ENCODE results near the gene PIGS. TPM values are rescaled to one million over a fixed set of nuclear protein-coding genes. Genes with fewer than 3 reads are reported as not detected.
"Not testable (repeated sequence)": the region's sequence is repeated elsewhere in the genome, so short reads cannot be mapped to it uniquely, and the experiment has no call there.

PIGS gene
- total RNA-seq, 1 donor from 2014 or later, result 56.6 TPM

DNA sequence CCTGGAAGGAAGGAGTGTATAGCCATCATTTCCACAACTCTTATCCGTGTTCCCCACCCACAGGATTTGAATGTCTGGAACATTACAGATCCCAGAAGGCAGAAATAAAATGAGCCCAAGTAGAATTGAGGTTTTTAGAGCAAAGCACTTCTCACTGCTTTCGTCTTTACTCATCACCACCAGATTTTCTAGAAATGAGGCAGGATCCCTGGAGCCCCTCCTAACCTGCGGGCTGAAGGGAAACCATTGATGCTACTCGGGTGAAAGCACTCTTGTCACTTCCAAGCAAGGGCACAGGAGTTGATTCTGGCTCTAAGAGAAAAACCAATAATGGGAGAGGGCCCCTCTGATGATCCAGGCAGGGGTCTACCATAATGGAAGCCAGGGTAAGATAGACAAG, 8.2 kb upstream of the PIGS start:
- DNase-seq (ENCODE audit: low read depth, low spot score), result no peak

DNA sequence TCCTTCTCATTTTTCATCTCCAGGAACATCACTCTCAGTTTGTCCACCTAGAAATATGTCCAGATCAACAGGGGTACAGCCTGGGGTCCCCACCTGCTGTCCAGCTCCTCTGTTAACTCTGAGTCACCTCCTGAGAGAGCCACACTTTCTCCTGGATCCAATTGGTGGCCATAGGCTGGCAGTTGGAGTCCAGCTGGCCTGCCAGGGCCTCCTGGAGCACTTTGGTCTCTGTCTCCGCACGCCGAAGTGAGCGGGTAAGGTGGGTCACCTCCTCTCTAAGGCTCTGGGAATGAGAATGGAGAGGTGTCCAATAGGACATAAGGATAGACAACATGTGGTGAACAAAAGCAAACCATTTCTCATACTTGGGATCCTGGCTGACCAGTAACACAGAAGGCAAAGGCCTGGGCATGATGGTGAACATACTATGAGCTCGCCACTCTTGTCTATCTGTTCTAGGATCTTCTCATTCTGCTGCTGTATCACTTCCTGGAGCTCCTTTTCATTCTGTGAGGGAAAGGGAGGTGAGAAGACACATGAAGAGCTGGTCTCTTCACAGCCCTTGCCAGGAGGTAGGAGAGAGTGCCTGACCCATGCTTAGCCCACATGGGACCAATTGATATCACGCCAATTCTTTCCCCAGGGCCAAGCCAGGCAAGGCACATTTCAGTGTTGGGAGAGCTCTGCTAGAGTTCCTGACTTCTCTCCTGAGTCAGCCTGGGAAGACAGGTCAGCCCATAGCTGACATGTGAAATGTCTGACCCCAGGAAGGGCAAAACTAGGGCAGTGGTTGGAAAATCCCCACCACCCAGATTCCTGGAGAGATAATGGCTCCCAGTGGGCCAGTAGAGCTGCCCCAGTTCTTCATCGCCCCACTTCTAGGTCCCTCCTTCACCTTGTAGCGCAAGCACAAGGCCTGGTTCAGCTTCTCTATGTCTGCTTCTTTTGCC, 7.2 kb upstream of the PIGS start:
- DNase-seq (ENCODE audit: low read depth, low spot score), result no peak

DNA sequence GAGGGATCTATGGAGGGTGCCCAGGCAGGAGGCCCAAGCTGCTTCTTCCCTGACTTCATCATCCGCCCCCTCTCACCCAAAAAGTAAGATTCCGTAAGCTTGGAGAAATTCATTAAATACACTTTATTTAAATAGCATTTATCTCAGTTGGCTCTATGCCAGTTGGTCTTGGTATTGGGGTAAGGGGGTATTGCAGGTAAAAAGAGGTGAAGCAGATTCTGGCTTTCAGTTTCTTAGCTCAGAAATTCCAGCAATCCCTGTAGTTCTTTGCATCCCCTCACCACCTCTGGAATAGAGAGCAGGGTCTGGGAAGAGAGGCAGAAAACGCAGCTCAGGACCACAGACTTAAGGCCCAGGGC, 6.1 kb upstream of the PIGS start:
- no peak for DNase-seq (ENCODE audit: low read depth, low spot score)

DNA sequence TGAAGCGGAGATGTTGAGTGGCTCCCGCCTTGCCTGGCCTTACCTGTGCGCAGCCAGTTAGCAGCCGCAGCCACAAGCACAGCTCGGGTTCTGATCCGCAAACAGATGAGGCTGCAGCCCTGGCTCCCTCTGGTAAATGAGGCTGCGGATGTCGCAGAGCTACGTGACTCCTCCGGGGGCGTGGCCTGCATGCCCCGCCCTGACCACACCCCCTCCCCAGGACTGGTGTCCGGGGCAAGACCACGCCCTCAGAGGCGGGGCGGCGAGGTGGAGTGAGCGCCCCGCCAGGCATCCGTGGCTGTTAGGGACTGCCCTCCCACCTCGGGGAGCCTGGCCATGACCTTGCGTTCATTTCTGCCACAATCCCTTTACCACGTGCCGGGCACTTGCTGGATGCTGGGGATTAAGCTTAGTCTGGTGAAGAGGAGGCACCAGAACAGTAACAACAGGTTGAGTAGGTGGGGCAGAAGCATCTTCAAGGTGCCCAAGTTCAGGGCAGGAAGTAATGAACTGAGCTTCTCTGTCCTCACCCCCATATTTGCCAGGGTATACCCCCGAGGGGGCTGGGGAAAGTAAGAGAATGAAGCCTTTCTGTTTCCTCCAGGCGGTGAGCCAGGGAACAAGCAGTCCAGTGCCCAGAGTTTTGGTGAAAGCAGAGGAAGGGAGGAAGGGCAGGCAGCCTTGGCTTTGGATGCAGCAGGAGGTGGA, 5.6 kb upstream of the PIGS start, which contains the start of gene ALDOC:
Gene ALDOC (minus strand): TSS at position 138 of the 708 bp plus-strand sequence. CDS start 1,363 bp downstream, outside the sequence.
- DNase-seq (ENCODE audit: low read depth, low spot score), result peak; percentile 63

DNA sequence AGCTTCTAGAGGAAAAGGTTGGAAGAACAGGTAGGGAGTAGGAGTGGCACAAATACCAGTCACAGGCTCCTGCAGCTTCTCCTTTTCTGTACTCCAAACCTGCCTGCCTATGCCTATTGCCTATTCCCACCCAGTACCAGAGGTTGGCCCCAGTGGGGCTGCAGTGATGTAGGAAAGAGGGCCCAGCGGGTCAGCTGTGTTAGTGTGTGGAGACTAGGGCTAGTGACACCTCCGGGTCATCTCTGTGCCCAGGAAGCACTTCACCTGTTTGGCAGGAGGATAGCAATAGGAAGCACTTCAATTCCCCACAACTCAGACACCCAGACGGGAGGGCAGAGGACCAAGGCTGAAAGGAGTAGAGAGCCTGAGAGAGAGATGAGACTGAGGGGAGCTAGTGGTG, 4.7 kb upstream of the PIGS start:
- not testable (repeated sequence) for DNase-seq (ENCODE audit: low read depth, low spot score)

DNA sequence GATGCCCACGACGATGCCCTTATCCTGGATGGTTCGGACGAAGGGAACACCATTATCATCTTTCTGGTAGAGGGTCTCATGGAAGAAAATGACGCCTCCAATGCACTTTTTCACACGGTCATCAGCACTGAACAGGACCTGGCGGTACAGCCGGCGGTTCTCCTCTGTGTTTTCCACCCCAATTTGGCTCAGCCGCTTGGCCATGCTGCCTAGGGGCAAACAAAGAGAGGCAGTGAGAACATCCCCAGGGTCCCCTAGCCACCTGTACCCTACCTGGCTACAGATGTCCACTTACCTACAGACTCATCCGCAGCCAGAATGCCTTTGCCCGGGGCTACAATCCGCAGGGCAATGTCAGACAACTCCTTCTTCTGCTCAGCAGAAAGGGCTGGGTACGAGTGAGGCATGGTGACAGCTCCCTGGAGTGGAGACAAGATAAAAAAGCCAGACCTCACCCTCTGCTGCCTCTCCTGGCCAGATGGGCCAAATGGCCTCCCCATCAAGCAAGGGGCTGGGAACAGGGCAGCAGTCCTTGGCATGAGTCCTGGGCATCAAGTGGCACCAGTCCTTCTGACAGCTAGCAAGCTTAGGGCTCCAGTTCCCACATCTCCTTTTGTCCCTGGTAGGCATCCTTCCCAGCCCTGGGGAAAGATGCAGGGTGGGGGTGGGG, 3.9 kb upstream of the PIGS start:
- DNase-seq (ENCODE audit: low read depth, low spot score), result no peak

DNA sequence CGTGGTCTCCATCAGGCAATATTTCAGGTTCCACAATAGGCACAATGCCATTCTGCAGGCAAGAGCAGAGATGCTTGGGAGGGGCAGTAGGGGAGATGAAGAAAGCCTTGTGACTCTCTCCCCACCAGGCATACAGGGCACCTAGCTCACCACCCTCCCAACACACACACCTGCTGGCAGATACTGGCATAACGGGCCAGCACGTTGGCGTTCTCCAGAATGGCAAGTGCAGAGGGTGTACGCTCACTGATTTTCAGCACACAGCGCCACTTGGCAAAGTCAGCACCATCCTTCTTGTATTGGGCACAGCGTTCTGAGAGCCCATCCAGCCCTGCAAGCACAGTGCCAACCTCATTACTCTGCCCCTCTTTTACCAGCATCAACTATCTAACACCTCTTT, 3.2 kb upstream of the PIGS start:
- no peak for DNase-seq (ENCODE audit: low read depth, low spot score)

DNA sequence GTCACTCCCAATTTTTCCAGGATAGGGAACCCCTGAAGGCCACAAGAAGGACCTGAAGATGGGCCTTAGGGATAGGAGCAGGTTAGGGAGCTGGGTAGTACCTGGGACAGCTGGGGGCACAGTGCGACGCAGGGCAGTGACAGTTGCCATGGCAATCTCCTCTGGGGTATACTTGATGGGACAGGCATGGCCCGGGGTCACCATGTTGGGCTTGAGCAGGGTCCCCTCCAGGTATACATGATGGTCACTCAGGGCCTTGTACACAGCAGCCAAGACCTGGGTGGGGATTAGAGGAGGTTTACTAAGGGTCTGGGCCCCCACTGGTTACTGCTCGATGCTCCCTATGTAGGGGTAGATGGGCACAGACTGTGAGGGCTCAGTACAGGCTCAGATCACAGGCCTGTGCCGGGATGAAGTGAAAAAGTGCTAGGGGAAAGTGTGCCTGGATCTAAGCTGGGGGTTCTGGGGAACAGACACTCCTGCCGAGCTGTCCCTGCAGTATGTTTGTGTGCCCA, 2.7 kb upstream of the PIGS start:
- DNase-seq (ENCODE audit: low read depth, low spot score), result no peak

DNA sequence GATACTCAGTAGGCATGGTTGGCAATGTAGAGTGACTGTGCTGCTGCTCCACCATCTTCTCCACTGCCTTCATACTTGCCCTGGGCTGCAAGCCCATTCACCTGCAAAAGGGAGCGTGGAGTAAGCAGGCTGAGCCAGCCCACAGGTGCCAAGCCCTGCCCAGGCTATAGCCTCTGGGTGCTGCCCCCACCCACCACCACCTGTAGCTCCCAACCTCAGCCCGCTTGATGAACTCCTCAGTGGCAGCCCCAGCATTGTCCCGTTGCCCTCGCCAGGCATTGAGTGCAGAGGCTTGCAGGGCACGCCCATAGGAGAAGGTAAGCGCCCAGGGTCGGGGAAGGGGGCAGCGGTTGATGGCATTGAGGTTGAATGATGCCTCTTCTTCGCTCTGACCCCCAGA, 2.2 kb upstream of the PIGS start:
- no peak for DNase-seq (ENCODE audit: low read depth, low spot score)

DNA sequence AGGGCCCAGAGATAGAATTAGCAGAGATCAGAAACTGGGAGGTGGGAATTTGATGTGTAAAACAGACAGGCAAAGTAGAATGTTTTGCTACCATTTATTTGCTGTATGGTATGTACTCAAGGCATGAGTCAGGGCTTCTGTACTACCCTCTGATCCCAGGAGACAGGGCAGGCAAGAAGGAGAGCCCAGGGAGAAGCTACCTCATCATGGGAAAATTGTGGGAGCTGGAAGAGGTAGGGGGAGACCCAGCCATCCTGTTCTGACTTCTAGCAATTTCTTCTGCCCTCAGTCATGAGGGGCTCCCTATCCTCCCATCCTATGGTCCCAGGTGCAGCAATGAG, 1.7 kb upstream of the PIGS start:
- DNase-seq (ENCODE audit: low read depth, low spot score), result no peak

DNA sequence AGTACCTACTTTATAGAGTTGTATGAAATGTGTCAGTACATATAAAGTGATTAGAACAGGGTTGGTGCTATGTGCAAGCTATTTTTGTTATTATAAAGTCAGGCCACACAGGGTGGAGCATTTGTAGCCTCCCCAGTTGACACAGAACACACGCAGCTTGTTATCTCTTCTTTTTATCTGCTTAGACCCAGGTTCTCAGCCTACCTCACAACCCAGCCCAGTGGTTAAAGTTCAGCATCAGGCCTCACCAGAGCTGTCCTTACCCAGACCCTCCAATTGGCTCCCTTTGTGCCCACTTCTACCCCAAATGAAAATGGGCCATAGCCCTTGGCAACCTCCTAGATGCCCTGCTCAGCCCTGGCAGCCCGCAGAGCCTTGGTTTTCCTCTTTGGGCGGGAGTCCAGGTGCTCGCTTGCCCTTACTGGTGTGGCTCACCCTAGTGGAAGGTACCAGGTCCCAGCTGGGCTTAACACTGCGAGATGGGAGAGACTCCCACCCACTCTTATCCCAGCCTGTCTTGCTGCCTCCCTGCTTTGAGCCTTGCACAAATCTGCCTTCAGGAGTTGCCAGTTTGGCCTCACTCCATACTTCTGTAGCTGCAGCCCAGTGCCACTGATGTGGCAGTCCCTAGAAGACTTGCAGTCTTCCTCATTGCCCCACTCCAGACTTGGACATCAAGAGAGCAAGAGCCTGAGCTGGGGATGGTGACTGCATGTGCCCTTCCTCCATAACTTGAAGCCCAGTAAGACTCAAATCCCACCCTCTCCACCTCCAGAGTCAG, 1.1 kb upstream of the PIGS start:
- DNase-seq (ENCODE audit: low read depth, low spot score), result no peak

DNA sequence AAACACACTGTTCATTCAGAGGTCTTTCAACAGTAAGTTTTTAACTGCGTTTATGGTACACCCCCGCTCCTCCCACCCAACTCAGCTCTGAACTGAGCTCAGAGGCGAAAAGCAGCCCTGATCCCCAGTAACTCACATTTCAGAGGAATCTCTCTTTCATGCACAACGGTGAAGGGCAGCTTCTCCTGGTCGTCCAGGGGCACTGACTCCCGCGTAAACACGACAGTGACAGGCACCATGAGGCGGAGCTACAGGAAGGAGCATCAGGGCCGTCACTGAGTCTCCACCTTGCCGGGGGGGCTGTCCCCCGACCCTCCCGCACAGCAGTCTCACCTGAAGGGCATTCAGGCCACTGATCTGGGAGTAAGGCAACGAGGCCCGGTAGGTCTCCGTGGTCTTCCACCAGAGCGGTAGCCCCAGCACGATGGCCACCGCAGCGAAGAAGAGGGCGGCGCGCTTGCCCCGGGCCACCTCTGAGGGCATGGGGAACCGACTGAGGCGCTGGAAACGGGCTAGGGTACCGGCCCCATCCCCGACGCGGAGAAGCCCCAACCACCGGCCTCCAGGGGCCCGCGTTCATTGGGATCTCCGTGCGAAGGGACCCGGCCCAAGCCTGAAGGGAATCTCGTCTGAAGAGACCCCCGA, 486 bp downstream of the PIGS start:
- DNase-seq (ENCODE audit: low read depth, low spot score), result no peak

DNA sequence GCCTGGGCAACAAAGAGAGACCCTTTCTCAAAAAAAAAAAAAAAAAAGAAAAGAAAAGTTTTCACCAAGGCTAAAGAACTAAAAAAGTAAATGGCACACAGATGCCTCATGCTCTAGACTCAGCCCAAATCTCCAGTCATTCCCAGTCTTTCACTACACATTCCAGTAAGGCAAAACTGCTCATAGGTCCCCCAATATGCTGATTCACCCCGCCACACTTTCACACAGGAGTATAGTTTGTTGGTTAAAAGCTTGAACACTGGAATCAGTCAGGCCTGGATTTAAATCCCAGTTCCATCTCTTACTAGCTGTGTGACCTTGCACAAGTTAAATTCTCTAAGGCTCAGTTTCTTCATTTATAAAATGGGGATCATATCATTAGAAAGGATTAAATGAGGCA, 1.9 kb downstream of the PIGS start:
- no peak for DNase-seq (ENCODE audit: low read depth, low spot score)

DNA sequence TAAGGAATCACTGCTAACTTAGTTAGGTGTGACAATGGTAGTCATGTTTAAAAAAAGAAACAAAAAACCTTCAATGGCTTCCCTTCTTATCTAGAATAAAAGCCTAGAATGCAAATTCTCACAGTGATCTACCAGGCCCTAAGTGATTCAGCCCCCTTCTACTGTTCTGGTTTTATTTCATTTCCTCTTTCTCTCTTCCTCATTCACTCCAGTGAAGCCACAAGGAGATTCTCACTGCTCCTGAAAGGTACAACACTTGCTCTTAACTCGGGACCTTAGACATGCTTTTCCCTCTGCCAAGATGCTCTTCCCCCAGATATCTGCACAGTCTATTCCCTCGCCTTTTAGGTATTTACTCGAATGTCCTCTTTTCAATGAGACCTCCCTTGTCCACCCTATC, 3.7 kb downstream of the PIGS start:
- no peak for DNase-seq (ENCODE audit: low read depth, low spot score)

DNA sequence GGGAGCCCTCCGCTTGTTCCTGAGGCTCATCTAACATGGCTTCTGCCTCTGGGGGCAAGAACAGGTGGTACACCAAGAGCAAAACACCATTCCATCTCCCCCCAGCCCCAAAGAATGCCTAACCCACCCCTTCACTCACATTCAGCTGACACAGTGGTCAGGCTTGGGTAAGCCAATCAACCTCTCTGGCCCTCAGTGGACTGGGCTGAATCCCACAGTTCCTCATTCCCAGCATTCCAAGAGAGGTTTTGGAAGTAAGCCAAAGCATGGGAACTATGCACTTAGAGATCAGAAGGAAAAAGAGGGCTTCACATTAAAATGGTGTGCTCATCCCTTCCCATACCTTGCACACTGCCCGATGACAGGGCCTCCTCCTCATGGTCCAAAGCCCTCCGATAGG, 7.8 kb downstream of the PIGS start:
- DNase-seq (ENCODE audit: low read depth, low spot score), result no peak

DNA sequence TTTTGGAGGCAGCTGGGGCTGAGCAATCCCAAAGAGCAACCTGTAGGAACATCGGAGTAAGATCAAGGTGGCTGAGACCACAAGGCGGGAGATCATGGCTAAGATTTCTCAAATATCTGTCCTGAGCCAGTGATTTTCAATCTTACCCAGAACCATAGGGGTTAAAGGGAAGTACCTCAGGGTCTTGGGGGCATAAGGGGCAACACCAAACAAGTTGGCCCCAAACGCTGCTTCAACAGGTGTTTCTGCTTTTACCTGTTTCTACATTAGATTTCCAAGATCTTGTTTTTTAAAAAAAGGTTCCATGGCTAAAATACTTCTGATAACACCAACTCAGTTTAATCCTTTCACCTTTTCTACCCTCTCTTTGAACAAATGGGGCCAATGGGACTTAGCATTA, 16.3 kb downstream of the PIGS start:
- no peak for DNase-seq (ENCODE audit: low read depth, low spot score)

DNA sequence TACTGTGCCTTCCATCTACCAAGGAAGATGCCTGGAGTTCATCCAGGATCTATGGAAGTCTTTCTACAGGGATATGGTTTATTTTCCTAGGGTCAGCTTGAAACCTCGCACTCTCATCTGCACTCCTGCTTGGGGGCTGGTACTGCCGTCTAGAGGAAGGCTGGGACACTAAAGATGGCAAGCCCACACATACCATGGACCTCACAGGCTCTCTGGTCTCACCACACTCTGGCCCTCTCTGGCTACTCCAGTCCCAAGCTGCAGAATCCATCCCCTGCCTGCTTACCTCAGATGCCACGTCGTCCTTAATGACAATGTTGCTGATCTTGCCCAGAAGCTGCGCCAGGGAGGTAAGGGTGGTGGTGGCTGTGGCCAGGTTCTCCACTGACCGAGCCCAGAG, 16.8 kb downstream of the PIGS start:
- DNase-seq (ENCODE audit: low read depth, low spot score), result no peak

DNA sequence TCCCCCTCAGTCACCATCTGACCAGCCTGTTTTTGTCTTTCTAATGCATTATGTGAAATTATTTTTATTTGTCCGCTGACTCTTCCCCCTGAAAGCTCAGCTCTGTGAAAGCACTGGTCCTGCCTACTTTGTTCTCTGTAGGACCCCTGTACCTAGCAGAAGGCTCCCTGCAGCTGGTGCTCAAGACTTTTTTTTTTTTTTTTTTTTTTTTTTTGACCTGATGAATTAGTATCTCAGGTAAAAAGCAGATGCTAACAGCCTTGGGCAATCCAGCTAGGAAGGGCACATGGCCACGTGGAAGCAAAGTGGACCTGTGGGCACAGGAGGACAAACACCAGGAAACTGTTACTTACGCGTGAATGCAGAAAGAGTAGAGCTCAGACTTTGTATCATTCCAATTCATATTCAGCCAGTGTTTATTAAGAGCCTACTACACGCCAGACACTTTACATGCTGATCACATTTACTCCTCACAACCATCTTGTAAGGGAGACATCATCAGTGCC, 18.3 kb downstream of the PIGS start:
- DNase-seq (ENCODE audit: low read depth, low spot score), result no peak

DNA sequence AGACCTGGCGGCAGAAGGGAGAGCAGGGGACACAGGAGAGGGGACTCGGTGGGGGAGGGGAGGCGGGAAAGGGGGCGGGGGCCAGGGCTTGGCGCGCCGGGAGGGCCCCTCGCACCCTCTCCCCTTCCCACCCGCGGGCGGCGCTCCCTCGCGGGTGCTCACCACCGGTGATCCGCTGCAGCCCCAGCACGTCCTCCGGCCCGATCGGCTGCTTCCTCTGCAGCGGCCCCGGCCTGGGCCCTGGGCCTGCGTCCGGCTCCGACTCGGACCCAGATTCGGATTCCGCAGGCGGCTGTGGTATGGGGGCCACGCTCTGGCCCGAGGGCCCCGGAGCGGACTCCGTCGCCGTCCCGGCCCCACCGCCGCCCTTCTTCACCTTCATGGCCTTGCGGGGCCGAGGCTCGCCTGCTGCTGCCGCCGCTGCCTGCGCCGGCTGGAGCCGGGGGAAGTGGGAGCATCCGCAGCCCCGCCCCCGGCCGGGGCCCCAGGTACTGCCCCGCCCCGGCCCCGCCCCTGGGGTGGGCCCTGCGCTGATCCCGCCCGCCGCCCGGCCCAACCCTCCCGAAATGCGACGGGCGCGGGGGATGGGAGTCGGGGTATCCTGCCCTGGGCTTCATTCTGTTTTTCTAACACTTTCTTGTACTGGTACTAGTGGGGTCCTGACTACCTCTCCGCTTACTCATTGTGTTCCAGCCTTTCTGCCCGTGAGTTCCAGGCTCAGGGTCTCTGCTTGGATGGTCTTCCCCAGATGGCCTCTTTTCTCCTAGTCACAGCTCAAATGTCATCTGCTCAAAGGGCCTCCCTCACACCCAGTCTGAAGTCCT, 18.9 kb downstream of the PIGS start, which contains the start of gene UNC119:
Gene UNC119 (minus strand): TSS at position 449 of the 824 bp plus-strand sequence. CDS start 67 bp downstream, at position 382.
- DNase-seq (ENCODE audit: low read depth, low spot score), result no peak

All from pulmonary artery endothelial cell (primary cell).